ENCODE results near the gene ATG7. TPM values are rescaled to one million over a fixed set of nuclear protein-coding genes. Genes with fewer than 3 reads are reported as not detected.

ATG7 gene
- total and polyA plus RNA-seq, 4 donors = 7.4 to 53.8 (median 15.6) TPM

GRCh38 chr3:11436775-11437174 is 164.6 kb downstream of the ATG7 start:
- H3K9ac ChIP-seq (ENCODE audit: low read depth in 1 of 2, low read length in 2 of 2) = no peak overlapping the region
- no peak for DNase-seq (ENCODE audit: low spot score)
- no peaks in the 10 kb centered on the region for H3K27me3 ChIP-seq (ENCODE audit: control insufficient read depth in 4 of 4, insufficient read depth in 4 of 4, low read length in 3 of 4)
- no peaks in the 10 kb centered on the region for H3K4me1 ChIP-seq (ENCODE audit: control insufficient read depth in 4 of 4, insufficient read depth in 4 of 4, low read length in 3 of 4)
- no peaks in the 10 kb centered on the region for H3K9me3 ChIP-seq (ENCODE audit: control insufficient read depth in 4 of 4, low read length in 3 of 4)
- no peaks in the 10 kb centered on the region for H3K36me3 ChIP-seq (ENCODE audit: control insufficient read depth in 4 of 4, insufficient read depth in 3 of 4, low read depth in 1 of 4, low read length in 3 of 4)
- 88% methylated on average over 2 of the region's 2 CpGs for WGBS
- H3K27ac ChIP-seq (ENCODE audit: low read depth in 1 of 2, low read length in 2 of 2) = no peak overlapping the region
- H3K4me3 ChIP-seq (ENCODE audit: low read depth in 1 of 3, low read length in 3 of 3) = no peak overlapping the region
- TF ChIP-seq GABPA (IDR thresholded peaks at IDR 0.05 in 1 of 2, conservative IDR thresholded peaks at IDR 0.05 in 1 of 2) (no peak), RAD21 (IDR thresholded peaks at IDR 0.05) (no peak)

GRCh38 chr3:11437506-11437905 is 165.3 kb downstream of the ATG7 start:
- no peaks in the 10 kb centered on the region for H3K36me3 ChIP-seq (ENCODE audit: control insufficient read depth in 4 of 4, insufficient read depth in 3 of 4, low read depth in 1 of 4, low read length in 3 of 4)
- no peak for TF ChIP-seq TAF1 (conservative IDR thresholded peaks at IDR 0.05)
- no peak for TF ChIP-seq MAX (IDR thresholded peaks at IDR 0.05)
- TF ChIP-seq RAD21 (IDR thresholded peaks at IDR 0.05) = no peak
- TF ChIP-seq CTCF (IDR thresholded peaks at IDR 0.05; ENCODE audit: low read depth, low read length, missing input control) = no peak
- no peak for TF ChIP-seq JUND (IDR thresholded peaks at IDR 0.05)
- no peak for TF ChIP-seq FOXA2 (IDR thresholded peaks at IDR 0.05)
- TF ChIP-seq RXRA (IDR thresholded peaks at IDR 0.05) = no peak
- no peak for TF ChIP-seq NR2F2 (IDR thresholded peaks at IDR 0.05)
- TF ChIP-seq YY1 (IDR thresholded peaks at IDR 0.05) = no peak
- TF ChIP-seq HNF4A (conservative IDR thresholded peaks at IDR 0.05) = no peak
- no peak for TF ChIP-seq ZBTB33 (IDR thresholded peaks at IDR 0.05)
- TF ChIP-seq REST (IDR thresholded peaks at IDR 0.05) = no peak
- TF ChIP-seq HNF4G (IDR thresholded peaks at IDR 0.05) = no peak
- no peak for TF ChIP-seq EGR1 (IDR thresholded peaks at IDR 0.05; ENCODE audit: low read depth in 2 of 2)
- TF ChIP-seq GABPA (IDR thresholded peaks at IDR 0.05 in 1 of 2, conservative IDR thresholded peaks at IDR 0.05 in 1 of 2) = no peak
- no peak for DNase-seq (ENCODE audit: low spot score)
- no peaks in the 10 kb centered on the region for H3K4me1 ChIP-seq (ENCODE audit: control insufficient read depth in 4 of 4, insufficient read depth in 4 of 4, low read length in 3 of 4)
- no peaks in the 10 kb centered on the region for H3K27me3 ChIP-seq (ENCODE audit: control insufficient read depth in 4 of 4, insufficient read depth in 4 of 4, low read length in 3 of 4)
- H3K4me3 ChIP-seq (ENCODE audit: low read depth in 1 of 3, low read length in 3 of 3) = no peak overlapping the region
- H3K27ac ChIP-seq (ENCODE audit: low read depth in 1 of 2, low read length in 2 of 2) = no peak overlapping the region
- no peaks in the 10 kb centered on the region for H3K9me3 ChIP-seq (ENCODE audit: control insufficient read depth in 4 of 4, low read length in 3 of 4)
- H3K9ac ChIP-seq (ENCODE audit: low read depth in 1 of 2, low read length in 2 of 2) = no peak overlapping the region
- 97% methylated on average over 6 of the region's 6 CpGs for WGBS
